ENCODE measurements around the gene GAPT. TPM values are rescaled to one million over a fixed set of nuclear protein-coding genes. Genes with fewer than 3 reads are reported as not detected.

GAPT gene
- polyA plus RNA-seq, 1 donor (not counting 4 experiments of a cell fraction or from before 2014, with no cell fraction given): not detected

DNA sequence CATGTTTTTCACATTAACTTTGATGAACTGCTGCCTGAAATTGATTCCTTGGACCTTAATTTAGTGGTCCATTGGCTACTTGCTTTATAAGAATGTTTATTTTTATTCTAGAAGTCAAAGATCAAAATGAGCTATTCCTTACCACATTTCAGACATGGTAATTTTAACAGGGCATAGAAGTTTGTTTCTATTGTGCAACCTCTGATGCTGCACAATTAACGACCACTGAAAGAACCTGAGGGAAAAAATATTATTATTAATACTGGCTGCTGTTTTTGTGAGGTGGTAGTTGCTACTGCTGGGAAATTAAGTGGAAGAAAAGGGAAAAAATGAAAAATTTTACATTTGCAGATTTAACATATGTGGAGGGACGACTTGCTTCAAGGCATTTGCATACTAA, 53.7 kb downstream of the GAPT start:
- H3K27ac ChIP-seq (ENCODE audit: control insufficient read depth, insufficient read depth, low read length): no peak overlapping the region
- no peaks in the 10 kb centered on the region for H3K4me1 ChIP-seq (ENCODE audit: control insufficient read depth, extremely low read depth, insufficient read depth, low read length)
- no peaks in the 10 kb centered on the region for H3K9me3 ChIP-seq (ENCODE audit: control insufficient read depth, low read depth, low read length)
- H3K9ac ChIP-seq (ENCODE audit: control insufficient read depth, extremely low read depth, insufficient read depth, low read length): no peak overlapping the region
- H3K36me3 ChIP-seq (ENCODE audit: control insufficient read depth in 2 of 2, extremely low read depth in 1 of 2, insufficient read depth in 2 of 2, low read length in 2 of 2): no peaks in the 10 kb centered on the region
- no peak overlapping the region for H3K4me3 ChIP-seq (ENCODE audit: control insufficient read depth in 2 of 3, extremely low read depth in 1 of 3, insufficient read depth in 2 of 3, low read depth in 1 of 3, low read length in 3 of 3)
- TF ChIP-seq EZH2 (IDR thresholded peaks at IDR 0.05; ENCODE audit: low read length): no peak
- TF ChIP-seq, protein P1, sequence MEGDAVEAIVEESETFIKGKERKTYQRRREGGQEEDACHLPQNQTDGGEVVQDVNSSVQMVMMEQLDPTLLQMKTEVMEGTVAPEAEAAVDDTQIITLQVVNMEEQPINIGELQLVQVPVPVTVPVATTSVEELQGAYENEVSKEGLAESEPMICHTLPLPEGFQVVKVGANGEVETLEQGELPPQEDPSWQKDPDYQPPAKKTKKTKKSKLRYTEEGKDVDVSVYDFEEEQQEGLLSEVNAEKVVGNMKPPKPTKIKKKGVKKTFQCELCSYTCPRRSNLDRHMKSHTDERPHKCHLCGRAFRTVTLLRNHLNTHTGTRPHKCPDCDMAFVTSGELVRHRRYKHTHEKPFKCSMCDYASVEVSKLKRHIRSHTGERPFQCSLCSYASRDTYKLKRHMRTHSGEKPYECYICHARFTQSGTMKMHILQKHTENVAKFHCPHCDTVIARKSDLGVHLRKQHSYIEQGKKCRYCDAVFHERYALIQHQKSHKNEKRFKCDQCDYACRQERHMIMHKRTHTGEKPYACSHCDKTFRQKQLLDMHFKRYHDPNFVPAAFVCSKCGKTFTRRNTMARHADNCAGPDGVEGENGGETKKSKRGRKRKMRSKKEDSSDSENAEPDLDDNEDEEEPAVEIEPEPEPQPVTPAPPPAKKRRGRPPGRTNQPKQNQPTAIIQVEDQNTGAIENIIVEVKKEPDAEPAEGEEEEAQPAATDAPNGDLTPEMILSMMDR (optimal IDR thresholded peaks at IDR 0.05 in 1 of 3, IDR thresholded peaks at IDR 0.05 in 1 of 3, conservative IDR thresholded peaks at IDR 0.05 in 1 of 3; ENCODE audit: extremely low read depth in 1 of 3, insufficient read depth in 2 of 3, low read length in 3 of 3): no peak
- no peaks in the 10 kb centered on the region for H3K27me3 ChIP-seq (ENCODE audit: control insufficient read depth, extremely low read depth, insufficient read depth, low read length)
- FAIRE-seq (no peak), DNase-seq (ENCODE audit: low read depth, low spot score) (no peak)
- no peak overlapping the region for H3K4me2 ChIP-seq (ENCODE audit: control insufficient read depth, extremely low read depth, insufficient read depth, low read depth, low read length)
- no peaks in the 10 kb centered on the region for H4K20me1 ChIP-seq (ENCODE audit: control insufficient read depth, extremely low read depth, insufficient read depth, low read length)
- no peaks in the 10 kb centered on the region for H3K79me2 ChIP-seq (ENCODE audit: control insufficient read depth, insufficient read depth, low read length)
- dilution Hi-C loops (cut with MboI; ENCODE audit: extremely low pct_ligation_motif_present, low sequenced_read_pairs): no loop called here
- H2AFZ ChIP-seq (ENCODE audit: control insufficient read depth, low read length): no peak overlapping the region
- no peaks in the 10 kb centered on the region for H3K9me1 ChIP-seq (ENCODE audit: control insufficient read depth, extremely low read depth, insufficient read depth, low read length)

DNA sequence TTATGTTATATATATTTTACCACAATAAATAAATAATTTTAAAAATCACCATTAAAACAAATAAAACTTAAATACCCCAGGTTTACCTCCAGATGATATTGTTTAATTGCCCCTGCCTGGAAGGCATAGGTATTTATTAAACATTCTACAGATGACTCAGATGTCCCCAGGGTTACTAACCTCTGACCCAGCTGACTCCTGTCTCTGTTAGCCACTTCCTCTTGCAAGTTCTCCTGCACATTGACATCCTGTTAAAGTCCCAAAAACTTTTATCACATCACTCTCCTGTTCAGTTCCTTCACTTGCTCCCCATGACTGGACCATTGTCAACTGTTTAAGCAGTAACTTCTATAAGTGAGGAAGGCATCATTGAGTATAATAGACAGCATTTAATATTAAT, 54.7 kb downstream of the GAPT start:
- dilution Hi-C loops (cut with MboI; ENCODE audit: extremely low pct_ligation_motif_present, low sequenced_read_pairs): no loop called here
- Histone ChIP-seq H3K4me1 (ENCODE audit: control insufficient read depth, extremely low read depth, insufficient read depth, low read length) (no peaks in the 10 kb centered on the region), H3K4me3 (ENCODE audit: control insufficient read depth in 2 of 3, extremely low read depth in 1 of 3, insufficient read depth in 2 of 3, low read depth in 1 of 3, low read length in 3 of 3) (no peak overlapping the region), H3K9ac (ENCODE audit: control insufficient read depth, extremely low read depth, insufficient read depth, low read length) (no peak overlapping the region), H3K9me3 (ENCODE audit: control insufficient read depth, low read depth, low read length) (no peaks in the 10 kb centered on the region), H3K79me2 (ENCODE audit: control insufficient read depth, insufficient read depth, low read length) (no peaks in the 10 kb centered on the region), H3K27ac (ENCODE audit: control insufficient read depth, insufficient read depth, low read length) (no peak overlapping the region), H3K4me2 (ENCODE audit: control insufficient read depth, extremely low read depth, insufficient read depth, low read depth, low read length) (no peak overlapping the region), H4K20me1 (ENCODE audit: control insufficient read depth, extremely low read depth, insufficient read depth, low read length) (no peaks in the 10 kb centered on the region), H3K9me1 (ENCODE audit: control insufficient read depth, extremely low read depth, insufficient read depth, low read length) (no peaks in the 10 kb centered on the region), H2AFZ (ENCODE audit: control insufficient read depth, low read length) (no peak overlapping the region), H3K36me3 (ENCODE audit: control insufficient read depth in 2 of 2, extremely low read depth in 1 of 2, insufficient read depth in 2 of 2, low read length in 2 of 2) (no peaks in the 10 kb centered on the region), H3K27me3 (ENCODE audit: control insufficient read depth, extremely low read depth, insufficient read depth, low read length) (no peaks in the 10 kb centered on the region)
- DNase-seq (ENCODE audit: low read depth, low spot score): no peak
- FAIRE-seq: no peak
- no peak for TF ChIP-seq EZH2 (IDR thresholded peaks at IDR 0.05; ENCODE audit: low read length)
- TF ChIP-seq, protein P1 (optimal IDR thresholded peaks at IDR 0.05 in 1 of 3, IDR thresholded peaks at IDR 0.05 in 1 of 3, conservative IDR thresholded peaks at IDR 0.05 in 1 of 3; ENCODE audit: extremely low read depth in 1 of 3, insufficient read depth in 2 of 3, low read length in 3 of 3): no peak

Small RNA genes within 50 kb of the gene (small RNA-seq; reads per million reads assigned to genes)
- gene MIR548AE2 (ENCODE audit: insufficient read length in 3 of 3, low read depth in 3 of 3, low replicate concordance in 1 of 3): 0 reads per million in 3 experiments

Other genes starting within 250 kb of the GAPT start
- gene PLK2, start 31.3 kb upstream of the GAPT start, polyA plus RNA-seq: 178 to 295 TPM (median 294 TPM) in 3 replicates
- not detected in 3 replicates for gene RAB3C, start 91.6 kb downstream of the GAPT start, polyA plus RNA-seq

Measured in keratinocyte (primary cell).